Glomerular visceral epithelial cell (primary cell): ENCODE measurements around the gene TMEM106C.

Experiments
- DNase-seq: peaks from one replicate; pipeline ENCODE4 v3.0.0-alpha.2; 2016; ENCODE audit errors: extremely low spot score

The TMEM106C gene

DNA sequence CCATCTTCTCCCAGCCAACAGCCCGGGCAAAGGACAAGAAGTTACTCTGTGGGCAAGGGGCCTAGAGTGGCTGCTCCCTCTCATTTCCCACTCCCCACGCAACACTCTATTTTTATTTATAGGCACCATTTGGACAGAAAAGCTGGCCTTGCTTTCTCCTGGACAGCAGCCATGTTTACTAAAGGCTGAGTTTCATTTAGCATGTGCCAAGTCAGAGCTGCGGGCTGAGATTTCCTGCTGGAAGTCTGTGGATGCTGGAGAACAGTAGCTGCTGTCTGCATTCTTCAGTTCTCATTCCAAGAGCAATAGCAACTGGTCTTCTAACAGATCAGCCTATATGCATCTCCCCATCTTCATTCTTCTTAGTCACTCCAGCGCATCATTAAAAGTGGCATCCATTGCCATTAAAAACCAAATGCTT is 32.6 kb downstream of the TMEM106C start:
- no peak for DNase-seq

DNA sequence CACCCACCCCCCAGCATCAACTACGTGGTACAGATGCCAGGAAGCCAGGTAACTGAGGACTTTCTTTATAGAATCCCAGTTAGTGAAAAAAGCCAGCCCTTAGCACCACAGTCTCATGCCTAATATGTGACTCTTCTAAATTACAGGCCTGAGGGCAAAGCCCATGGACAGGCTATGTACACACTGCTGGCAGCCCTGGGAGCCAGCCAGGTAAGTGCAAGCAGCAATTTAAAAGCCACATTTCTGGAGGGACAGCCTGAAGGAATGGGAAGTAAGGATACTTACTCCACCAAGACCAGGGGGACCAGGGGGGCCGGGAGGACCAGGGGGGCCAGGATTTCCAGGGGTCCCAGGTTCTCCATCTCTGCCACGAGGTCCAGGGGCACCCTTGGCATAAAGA is 33.9 kb downstream of the TMEM106C start:
- DNase-seq: no peak

DNA sequence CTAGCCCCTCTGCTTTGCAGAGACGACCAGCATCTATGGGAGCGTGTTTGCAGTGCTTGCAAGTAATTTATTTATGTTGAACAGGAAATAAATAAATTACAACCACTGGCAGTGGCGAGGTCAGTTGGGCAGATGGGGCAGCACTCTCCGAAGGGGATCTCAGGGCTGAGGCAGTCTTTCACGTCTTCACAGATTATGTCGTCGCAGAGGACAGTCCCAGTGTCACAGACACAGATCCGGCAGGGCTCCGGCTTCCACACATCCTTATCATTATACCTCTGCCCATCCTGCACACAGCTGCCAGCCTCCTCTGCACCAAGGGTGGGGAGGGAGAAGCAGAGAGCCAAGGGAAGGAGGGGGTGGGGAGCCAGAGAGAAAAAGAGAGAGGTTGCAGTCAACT is 36.4 kb downstream of the TMEM106C start:
- no peak for DNase-seq

DNA sequence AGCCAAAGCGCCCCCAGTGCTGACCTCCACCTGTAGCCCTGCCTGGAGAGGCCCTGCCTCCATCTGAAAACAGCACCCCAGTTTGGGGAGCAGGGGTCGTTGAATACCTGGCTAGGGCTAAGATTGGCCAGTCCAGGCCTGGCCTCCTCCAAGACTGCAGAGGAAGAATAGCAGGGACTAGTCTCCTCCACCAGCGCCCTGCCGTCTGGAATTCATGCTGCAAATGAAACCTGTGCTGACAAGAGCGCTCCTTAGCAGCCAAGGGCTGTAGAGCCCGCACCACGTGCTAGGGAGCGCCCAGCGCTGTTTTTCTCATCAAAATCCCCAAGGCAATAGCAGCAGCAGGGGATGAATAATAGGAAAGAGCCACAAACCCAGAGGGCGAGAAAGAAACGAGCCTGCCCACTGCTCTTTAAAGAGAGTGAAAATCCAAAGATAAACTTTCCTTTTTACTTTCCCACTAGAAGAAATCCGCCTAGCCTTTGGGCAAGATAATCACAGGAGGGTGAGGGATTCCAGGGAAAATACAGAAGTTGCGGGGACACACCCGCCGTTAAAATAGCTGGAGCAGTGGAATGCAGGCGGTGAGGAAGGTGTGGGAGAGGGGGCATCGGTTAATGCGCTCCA is 37.6 kb downstream of the TMEM106C start:
- peak; percentile 25 for DNase-seq

DNA sequence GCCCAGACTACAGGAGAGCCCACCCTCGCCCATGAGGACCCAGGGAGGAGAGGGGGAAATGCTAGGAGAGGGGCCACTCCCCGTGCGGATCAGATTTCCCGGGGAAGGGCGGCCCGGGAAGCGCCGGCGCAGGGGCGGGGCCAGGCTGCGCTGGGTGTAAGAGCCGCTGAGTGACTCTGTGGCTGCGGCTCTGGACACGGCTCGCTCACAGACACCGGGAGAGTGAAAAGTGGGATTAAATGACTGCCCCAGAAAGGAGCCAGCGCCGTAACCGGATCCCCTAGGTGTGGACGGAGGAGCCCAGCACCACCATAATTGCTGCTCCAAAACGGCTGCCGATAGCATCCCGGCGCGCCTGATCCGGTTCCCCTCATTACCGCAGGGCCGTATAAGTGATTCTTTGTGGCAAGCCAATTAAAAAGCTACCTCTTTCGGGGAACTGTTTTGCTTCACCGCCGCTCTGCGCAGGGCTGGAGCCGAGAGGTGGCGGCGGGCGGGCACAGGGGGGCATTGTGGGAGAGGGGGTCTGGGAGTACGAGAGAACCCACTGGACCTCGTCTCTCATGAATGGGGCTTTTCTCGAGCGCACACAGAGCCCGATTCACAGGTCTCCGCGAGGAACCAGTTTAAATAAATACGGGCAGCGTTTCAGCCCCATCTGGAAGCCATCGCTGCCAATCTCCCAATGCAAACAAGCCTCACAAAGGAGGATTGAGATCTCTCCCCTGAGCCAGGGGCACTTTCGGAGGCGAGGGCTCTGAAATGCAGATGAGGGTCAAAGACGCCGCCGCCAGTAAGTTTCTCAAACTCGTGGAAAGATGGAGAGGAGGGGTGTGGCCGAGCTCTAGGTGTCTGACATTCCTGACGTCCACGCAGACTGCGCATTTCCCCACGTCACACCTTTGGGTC is 38.4 kb downstream of the TMEM106C start:
- DNase-seq: peak; percentile 30

DNA sequence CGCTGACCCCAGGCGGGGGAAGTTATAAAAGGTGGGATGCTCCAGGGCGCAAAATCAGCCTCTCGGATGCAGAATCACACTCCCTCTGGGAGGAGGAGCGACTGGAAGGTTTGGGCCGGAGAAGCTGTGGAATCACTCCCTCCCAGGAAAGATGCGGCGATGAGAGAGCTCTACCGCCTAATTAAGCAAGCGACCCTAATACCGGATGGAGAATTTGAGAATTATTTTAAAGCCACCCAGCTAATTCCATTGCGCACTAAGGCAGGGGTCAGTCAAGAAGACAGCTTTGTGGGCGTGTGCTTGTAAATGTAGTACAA is 39.0 kb downstream of the TMEM106C start:
- no peak for DNase-seq

DNA sequence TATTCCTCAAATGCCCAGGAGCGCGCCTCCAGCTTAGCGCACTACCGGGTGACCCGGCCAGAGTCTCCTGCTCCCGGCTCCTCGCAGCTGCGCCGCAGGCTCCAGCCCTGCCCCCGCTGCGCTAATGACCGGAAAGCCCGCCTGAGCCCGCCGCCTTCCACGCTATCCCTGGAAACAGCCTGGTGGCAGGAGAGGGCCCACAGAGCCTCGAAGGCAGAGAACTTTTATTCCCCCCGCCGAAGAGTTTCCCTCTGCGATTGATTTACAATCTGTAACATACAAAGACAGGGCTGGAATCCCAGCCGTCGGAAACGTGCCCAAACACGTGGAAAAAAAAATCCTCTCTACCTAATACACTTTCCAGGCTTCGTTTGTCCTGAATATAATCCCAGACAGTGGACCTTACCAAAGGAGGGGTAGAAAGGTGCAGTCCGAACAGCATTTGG is 39.4 kb downstream of the TMEM106C start:
- DNase-seq: no peak

DNA sequence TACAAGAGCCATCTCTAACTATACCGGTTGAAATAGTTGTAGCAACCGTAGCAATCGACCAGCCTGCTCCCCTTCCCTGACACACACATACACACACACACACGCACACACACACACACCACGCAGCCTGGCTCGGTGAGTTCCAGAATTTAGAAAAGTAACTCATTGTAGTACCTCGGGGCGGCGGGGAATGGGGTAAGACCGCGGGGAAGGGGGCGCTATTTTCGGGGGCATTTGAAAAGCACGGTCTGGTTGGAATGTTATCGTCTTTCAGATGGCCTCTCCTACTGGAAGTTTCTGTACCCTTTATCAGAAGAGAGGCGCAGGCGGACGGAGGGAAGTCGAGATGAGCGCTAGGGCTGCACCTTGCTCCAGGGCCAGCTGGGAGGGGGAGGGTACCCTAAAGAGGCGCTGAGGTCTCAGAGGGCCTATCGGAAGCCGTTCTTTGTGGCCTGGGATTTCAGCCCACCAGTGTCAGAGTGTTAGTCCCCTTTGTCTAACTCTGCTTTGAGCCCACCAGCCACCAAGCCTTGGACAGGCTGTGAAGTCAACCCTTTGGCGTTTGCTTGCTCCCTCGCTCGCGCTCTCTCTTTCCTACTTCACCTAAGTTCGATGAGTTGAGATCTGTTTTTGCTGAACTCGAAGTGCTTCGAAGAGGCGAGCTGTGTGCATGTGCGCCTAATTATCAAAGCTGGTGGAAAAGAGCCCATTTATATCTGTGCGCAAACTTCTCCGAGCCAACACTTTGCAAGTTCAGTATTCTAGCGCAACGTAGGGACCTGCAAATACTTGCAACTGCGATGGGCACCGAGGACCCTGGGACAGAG is 40.0 kb downstream of the TMEM106C start:
- no peak for DNase-seq

DNA sequence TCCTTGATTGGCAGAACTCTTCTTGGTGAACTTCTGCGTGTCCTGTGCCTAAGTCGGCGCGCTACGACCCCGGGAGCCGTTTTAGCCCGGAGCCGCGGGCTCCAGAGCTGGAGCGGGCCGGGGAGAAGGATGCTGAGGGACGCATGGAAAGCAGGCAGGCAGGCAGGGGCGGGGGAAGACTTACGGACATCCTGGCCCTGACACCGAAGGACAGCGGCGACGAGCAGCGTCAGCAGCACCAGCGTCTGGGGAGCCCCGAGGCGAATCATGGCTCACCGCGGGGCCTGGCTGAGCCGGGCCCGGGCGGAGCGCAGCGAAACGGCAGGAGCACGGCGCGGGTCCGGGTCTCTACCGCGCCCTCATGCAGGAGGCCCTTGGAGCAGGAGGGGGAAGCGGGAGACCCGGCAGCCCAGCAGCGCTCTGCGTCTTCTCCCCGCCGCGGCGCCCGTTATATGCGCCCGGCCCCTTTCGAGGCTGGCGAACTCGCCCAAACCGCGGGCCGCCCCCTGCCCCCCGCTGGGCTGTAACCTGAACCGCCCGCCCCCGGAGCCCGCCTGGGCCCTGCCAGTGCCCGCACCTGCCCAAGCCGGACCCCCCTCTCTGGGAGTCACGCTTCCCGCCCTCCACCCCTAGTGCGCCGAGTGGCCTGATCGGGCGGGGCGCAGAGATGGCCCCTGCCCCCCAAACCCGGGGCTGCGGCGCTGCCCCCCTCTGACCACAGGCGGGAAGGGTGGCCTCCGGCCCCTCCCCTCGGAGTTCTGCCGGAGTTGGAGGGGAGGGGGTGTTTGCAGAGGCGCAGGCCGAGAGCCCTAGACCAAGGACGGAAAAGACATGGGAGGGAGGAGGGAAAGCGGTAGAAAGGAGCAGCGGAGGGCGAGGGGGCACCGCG is 40.9 kb downstream of the TMEM106C start, which contains the start of gene COL2A1:
Gene COL2A1, minus strand, starts transcription at position 424 of the 889 bp plus-strand sequence. Its CDS starts 155 bp downstream, at position 269.
- peak; percentile 9 for DNase-seq

DNA sequence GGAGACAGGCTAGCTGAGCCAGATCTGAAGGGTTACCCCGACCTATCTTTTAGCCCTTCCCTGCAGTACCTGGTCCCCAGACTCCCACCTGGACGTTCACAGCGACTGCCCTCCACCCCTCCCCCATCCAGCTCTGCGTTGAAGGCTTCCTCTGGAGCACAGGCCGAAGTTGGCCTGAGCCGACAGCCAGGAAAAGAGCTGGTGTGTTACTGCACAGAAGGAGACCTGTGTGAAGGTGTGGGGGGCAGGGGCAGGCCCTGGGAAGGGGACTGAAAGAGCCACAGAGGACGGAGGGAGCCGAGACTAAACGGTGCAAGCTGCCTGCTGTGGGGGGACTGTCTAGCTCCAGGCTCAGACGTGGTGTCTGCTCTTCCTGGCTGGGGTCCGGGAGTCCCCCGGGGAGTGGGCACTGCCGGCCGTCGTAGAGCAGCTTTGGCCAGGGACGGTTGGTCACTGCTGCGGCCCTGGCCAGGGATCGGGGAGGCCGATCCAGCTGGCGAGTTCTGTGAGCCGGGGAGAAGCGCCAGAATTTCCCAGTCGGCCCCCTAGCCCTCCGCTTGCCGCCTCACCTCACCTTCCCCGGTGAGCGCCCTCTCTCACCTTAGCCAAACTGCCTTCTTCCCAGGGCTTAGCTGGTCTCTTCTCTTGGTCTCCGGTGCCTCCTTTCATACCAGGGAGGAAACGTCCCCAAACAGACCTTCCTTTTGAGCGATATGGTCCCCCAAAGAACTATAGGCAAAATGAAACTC is 41.8 kb downstream of the TMEM106C start:
- DNase-seq: no peak

DNA sequence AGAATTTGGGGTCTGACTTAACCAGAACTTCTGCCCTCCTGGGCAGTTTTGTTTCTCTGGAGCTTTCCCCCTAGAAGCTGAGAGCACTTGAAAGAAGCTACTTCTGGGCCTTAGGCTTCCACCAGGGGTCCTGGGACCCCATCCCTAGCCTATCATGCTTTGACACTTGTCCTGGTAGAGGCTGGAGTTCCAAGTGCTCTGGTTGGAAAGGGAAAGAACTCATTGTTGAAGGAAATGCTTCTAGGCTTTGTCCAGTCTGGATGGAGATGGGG is 42.3 kb downstream of the TMEM106C start:
- no peak for DNase-seq

DNA sequence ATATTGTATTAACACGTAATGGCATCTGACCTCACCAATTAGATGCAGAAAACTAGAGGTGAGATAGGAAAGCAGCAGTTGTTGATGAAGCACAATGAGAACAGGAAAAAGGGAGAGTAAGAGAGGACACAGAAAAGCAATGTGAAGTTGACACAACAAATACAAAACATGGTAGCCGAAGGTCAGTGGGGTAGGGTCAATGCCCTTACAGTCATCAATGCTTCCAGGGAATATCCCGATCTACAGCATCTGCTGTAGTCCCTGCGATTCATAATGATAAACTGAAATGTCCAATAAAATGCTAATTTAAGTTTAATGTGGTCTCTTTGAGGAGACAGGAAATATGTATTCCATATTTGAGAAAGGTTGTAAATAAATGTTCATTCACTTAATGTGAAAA is 43.8 kb downstream of the TMEM106C start:
- no peak for DNase-seq

DNA sequence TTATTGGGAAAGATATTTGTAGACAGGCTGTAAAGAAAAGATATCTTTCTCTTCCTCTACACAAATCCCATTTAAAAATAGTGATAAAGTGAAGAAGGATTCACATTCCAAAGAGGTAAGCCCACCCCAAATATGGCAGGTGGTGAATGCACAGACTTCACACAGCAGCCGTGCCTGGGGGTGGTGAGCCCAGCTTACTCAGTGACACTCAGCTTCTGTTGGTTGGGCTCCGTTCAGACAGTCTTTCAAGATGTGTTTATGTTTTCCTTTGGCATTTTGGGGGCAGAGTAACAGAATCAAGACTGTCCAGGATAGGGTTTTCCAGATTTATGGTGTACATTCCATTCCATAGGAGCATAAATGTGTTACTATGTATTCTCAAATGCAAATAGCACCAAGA is 45.0 kb downstream of the TMEM106C start:
- no peak for DNase-seq

DNA sequence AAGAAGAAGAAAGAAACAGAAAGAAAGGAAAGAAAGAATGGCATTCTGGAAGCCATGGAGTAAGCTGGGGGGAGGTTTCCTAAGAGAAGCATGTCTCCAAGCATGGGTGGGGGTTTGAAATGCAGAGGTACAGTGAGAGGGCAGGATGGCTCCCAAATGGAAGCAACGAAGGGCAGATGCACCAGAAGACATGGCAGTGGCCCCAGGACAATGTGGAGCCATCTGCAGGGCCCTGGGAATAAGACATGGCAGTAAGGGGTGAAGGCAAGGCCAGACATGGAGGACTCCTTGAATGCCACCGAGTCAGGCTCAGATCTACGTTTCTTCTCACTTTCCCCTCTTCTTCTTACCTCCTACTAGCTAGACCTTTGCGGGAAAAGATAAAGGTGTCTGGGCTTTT is 45.6 kb downstream of the TMEM106C start:
- DNase-seq: no peak

DNA sequence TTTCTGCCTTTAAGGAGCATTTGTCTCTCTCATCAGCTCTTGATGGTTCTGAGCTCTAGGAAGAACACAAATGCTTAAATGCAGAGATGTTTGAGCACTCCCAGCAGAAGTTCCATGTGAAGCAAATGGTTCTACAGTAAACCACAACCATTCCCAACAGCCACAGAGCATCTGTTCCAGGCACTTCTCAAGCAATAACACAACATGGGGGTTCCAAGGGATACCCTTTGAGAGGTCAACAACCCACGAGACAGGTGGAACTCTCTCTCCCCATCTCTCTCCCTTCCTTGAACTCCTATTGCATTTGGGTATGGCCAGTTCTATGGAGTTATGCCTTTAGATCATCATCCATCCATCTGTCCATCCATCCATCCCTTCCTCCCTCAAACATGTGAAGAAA is 46.1 kb downstream of the TMEM106C start:
- DNase-seq: no peak

DNA sequence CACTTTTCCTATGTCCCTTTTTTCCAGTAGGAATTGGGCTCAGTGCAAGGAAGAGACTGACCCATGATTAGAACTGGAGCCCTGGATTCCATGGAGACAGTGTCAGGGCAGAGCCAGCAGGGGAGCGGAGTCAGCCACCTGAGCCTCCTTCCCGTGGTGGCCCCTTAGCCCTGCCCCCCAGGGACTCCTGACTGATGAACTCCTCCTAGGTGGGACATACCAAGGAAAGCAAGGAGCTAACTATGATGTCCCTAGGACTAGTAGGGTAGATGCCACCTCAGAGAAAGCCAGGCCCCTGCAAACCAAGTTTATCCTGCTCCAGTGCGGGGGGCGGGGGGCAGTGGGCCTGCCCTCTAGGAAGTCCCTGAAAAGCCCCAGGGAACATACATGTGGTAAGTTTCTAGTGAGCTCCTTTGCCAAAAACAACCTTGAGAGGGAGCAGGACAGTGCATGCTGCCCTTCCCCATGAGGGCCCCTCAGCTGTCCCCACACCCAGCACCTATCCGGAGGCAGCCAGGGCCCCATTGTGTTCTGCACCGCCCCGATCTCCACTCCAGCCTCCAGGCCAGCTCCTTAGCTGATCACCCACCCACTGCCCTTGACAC is 47.1 kb downstream of the TMEM106C start:
- DNase-seq: no peak

DNA sequence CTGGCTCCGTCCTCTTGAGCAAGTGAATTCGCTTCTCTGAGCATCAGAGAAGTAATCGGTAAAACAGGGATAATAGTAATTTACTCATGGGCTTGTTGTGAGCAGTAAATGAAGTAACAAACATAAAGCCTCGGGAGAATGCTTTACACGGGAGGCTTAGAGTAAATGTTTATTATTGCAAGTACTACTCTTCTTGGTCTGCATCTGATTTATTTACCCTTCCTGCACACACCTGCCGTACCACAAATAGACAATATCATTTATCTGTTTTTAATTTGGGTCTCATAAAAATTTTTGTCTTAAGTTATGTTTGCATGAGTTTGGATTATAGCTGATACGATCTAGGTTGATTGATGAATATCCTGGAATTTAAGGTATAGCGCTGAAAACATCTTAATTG is 48.7 kb downstream of the TMEM106C start:
- DNase-seq: no peak

DNA sequence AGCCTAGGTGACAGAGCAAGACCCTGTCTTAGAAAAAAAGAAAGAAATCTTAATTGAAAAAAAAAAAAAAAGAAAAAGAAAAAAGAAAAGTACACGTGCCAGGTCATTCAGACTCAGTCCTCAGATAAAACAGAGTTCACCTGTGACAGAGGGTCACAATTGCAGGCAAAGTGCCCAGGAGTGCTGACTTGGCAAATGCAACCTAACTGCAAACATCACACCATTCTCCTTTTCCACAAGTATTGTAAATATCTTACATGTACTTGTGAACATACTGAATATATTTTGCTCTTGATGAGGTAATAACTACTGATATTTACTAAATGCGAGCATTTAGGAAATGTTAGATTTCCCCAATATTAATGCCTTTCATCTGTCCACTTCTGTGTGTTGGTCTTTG is 49.9 kb downstream of the TMEM106C start:
- DNase-seq: no peak

DNA sequence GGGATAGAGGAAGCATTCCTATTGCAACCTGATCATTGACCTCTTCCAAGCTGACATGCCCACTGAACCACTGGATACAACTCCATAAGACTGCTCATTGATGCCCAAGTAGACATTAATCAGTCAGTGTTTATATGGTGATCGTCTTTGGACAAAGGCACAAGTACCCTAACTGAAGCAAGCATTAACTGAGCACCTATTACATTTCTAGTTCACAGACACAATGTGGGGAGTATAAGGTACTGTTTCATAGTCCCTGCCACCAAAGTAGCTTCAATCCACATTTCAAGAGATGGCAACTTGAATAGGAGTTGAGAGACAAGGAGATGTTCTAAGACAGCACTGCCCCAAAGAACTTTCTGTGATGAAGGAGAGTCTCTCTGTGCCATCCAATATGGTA is 51.7 kb downstream of the TMEM106C start:
- no peak for DNase-seq

DNA sequence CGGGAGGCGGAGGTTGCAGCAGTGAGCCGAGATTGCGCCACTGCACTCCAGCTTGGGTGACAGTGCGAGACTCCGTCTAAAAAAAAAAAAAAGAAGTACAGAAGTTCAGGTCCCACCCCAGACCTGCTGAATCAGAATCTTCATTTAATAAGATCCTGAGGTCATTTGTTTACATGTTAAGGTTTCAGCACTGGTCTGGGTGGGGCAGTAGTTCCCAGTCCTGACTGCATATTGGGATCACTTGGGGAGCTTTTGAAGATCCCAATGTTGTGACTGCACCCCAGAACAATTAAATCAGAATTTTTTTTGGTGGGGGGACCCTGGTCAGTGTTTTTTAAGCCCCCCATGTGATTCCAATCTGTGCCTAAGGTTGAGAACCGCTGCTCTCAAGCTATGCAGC is 52.6 kb downstream of the TMEM106C start:
- DNase-seq: no peak
